Neuronal stem cell (in vitro differentiated cells): ENCODE measurements around the gene TMED5.
"Not testable (repeated sequence)": the region's sequence is repeated elsewhere in the genome, so short reads cannot be mapped to it uniquely, and the experiment has no call there.

Source experiments
- DNase-seq: peaks from one replicate; pipeline ENCODE4 v3.0.0-alpha.2; 2013; ENCODE audit warnings: low spot score
- H2AFZ ChIP-seq: one replicate; pipeline ENCODE4 v1.6.1; 2013; ENCODE audit warnings: mild to moderate bottlenecking, low read length, inconsistent platforms
- H2AK5ac ChIP-seq: 2 replicates; pipeline ENCODE4 v1.6.1; 2013; ENCODE audit warnings: low read depth, mild to moderate bottlenecking, inconsistent platforms, low read length, moderate library complexity, mixed read lengths
- H2BK120ac ChIP-seq: 2 replicates; pipeline ENCODE4 v1.6.1; 2013; ENCODE audit warnings: low read depth, mild to moderate bottlenecking, inconsistent platforms, low read length, moderate library complexity, mixed read lengths
- H2BK12ac ChIP-seq: one replicate; pipeline ENCODE4 v1.6.1; 2013; ENCODE audit warnings: low read length, inconsistent platforms
- H2BK15ac ChIP-seq: 2 replicates; pipeline ENCODE4 v1.6.1; 2013; ENCODE audit warnings: mild to moderate bottlenecking, low read length, inconsistent platforms, mixed read lengths
- H2BK5ac ChIP-seq: one replicate; pipeline ENCODE4 v1.6.1; 2013; ENCODE audit warnings: inconsistent platforms, mild to moderate bottlenecking, low read length, moderate library complexity
- H3K14ac ChIP-seq: one replicate; pipeline ENCODE4 v1.6.1; 2013; ENCODE audit warnings: low read length, inconsistent platforms
- H3K18ac ChIP-seq: 2 replicates; pipeline ENCODE4 v1.6.1; 2013; ENCODE audit warnings: low read length, inconsistent platforms
- H3K23ac ChIP-seq: 2 replicates; pipeline ENCODE4 v1.6.1; 2013; ENCODE audit warnings: low read depth, mild to moderate bottlenecking, mixed read lengths, low read length, inconsistent platforms; ENCODE audit not compliant: poor library complexity
- H3K27ac ChIP-seq: replicated peaks from 3 replicates; pipeline ENCODE4 v1.5.1; 2013; ENCODE audit warnings: low read length, inconsistent platforms
- H3K27me3 ChIP-seq, 3 experiments: 2 replicates each; pipeline ENCODE4 v1.6.1; 2013; ENCODE audit warnings: low read length in 3 of 3, mild to moderate bottlenecking in 2 of 3, inconsistent platforms in 1 of 3, low read depth in 1 of 3, mixed read lengths in 1 of 3, moderate library complexity in 1 of 3; ENCODE audit not compliant: control insufficient read depth in 3 of 3, insufficient read depth in 3 of 3
- H3K36me3 ChIP-seq, 2 donors: replicated peaks in 1 of 2; 2 replicates each; pipeline ENCODE4 v1.6.1; 2013; ENCODE audit warnings: low read length in 2 of 2; ENCODE audit not compliant: control insufficient read depth in 2 of 2, insufficient read depth in 2 of 2
- H3K4ac ChIP-seq: 2 replicates; pipeline ENCODE4 v1.6.1; 2013; ENCODE audit warnings: inconsistent platforms, mild to moderate bottlenecking, low read length, moderate library complexity
- H3K4me1 ChIP-seq, 2 donors: 1 replicate in 1 of 2; 2 replicates in 1 of 2; pipeline ENCODE4 v1.6.1; 2013; ENCODE audit warnings: low read length in 2 of 2, low read depth in 1 of 2; ENCODE audit not compliant: control insufficient read depth in 2 of 2, insufficient read depth in 1 of 2
- H3K4me2 ChIP-seq: one replicate; pipeline ENCODE4 v1.6.1; 2013; ENCODE audit warnings: mild to moderate bottlenecking, low read length, inconsistent platforms; ENCODE audit not compliant: insufficient read depth, poor library complexity, severe bottlenecking
- H3K4me3 ChIP-seq, 2 donors: 2 replicates each; pipeline ENCODE4 v1.5.1; 2013; ENCODE audit warnings: low read length in 2 of 2, mild to moderate bottlenecking in 2 of 2, inconsistent platforms in 1 of 2, moderate library complexity in 1 of 2
- H3K79me1 ChIP-seq: one replicate; pipeline ENCODE4 v1.6.1; 2013; ENCODE audit warnings: low read depth, mild to moderate bottlenecking, inconsistent platforms, low read length, moderate library complexity
- H3K9ac ChIP-seq: one replicate; pipeline ENCODE4 v1.6.1; 2013; ENCODE audit warnings: mild to moderate bottlenecking, low read depth, low read length, inconsistent platforms; ENCODE audit not compliant: poor library complexity
- H3K9me3 ChIP-seq, 2 donors: replicated peaks in 1 of 2; 2 replicates each; pipeline versions ENCODE3 to v1.6.1; 2013; ENCODE audit warnings: low read length in 2 of 2, mild to moderate bottlenecking in 2 of 2, inconsistent platforms in 1 of 2, low read depth in 1 of 2, mixed read lengths in 1 of 2, moderate library complexity in 1 of 2; ENCODE audit not compliant: control insufficient read depth in 2 of 2, insufficient read depth in 1 of 2
- H4K8ac ChIP-seq: one replicate; pipeline ENCODE4 v1.6.1; 2013; ENCODE audit warnings: low read depth, mild to moderate bottlenecking, inconsistent platforms, low read length, moderate library complexity
- H4K91ac ChIP-seq: one replicate; pipeline ENCODE4 v1.6.1; 2013; ENCODE audit warnings: low read length, low read depth, mild to moderate bottlenecking, inconsistent platforms; ENCODE audit not compliant: poor library complexity
- WGBS, 2 donors: extraction: QIAGEN DNeasy Blood & Tissue Kit; methylation state at CpG; one replicate each; pipeline ENCODE4 v1.1.7; 2013; ENCODE audit warnings: missing lambda C conversion rate in 2 of 2, mixed read lengths in 1 of 2; ENCODE audit not compliant: insufficient read length in 2 of 2, insufficient replicate concordance in 1 of 2; ENCODE audit errors: extremely low coverage in 2 of 2; 5-methylcytosine and 5-hydroxymethylcytosine counted together

The TMED5 gene

GRCh38 chr1:93172778-93173177 is 7.4 kb downstream of the TMED5 start:
- H2BK5ac ChIP-seq, result no peak overlapping the region
- WGBS, 2 donors, result no CpG with 5 or more reads among the region's 1 CpG
- H2AK5ac ChIP-seq, result no peak overlapping the region

DNA sequence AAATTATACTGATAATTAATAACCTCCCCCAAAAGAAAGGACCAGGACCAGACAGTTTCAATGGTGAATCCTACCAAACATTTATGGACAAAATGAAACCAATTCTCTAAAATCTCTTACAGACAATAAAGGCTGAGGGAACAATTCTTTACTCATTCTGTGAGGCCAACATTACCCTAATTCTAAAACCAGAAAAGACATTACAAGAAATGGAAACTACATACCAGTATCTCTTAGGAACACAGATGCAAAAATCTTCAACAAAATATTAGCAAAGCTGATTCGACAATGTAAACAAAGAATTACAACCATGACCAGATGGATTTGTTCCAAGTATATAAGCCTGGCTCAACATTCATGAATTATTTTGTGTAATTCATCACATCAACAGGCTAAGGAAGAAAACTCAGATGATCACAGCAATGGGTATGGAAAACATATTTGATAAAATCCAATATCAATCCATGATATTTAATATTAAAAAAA is 8.6 kb downstream of the TMED5 start:
- Histone ChIP-seq H2AK5ac (no peak overlapping the region), H4K91ac (no peak overlapping the region), H3K27ac (no peak overlapping the region), H3K27me3 (no peaks in the 10 kb centered on the region), H3K4me3 (no peak overlapping the region), H2BK5ac (no peak overlapping the region), H4K8ac (no peak overlapping the region), H3K4me1 (no peaks in the 10 kb centered on the region), H3K36me3 (peaks cover 0 to 23% of the 10 kb centered on the region in 2 donors), H3K79me1 (peaks cover 6% of the 10 kb centered on the region), H2BK12ac (no peak overlapping the region), H3K4ac (no peak overlapping the region), H3K9ac (no peak overlapping the region), H3K9me3 (peaks cover 0 to 4% of the 10 kb centered on the region in 2 donors), H3K14ac (no peak overlapping the region), H2BK15ac (no peak overlapping the region), H3K18ac (no peak overlapping the region), H3K4me2 (no peak overlapping the region), H2AFZ (no peak overlapping the region), H3K23ac (no peak overlapping the region), H2BK120ac (no peak overlapping the region)
- DNase-seq, result no peak
- WGBS, 2 donors, result no CpG with 5 or more reads among the region's 1 CpG

More at GRCh38 chr1:93172778-93173177, 7.4 kb downstream of the TMED5 start:
- H3K27me3 ChIP-seq, result no peaks in the 10 kb centered on the region
- H3K27ac ChIP-seq, result no peak overlapping the region
- no peak overlapping the region for H4K91ac ChIP-seq
- H2BK12ac ChIP-seq, result no peak overlapping the region
- H3K23ac ChIP-seq, result no peak overlapping the region
- H3K36me3 ChIP-seq, result peaks cover 0 to 30% of the 10 kb centered on the region in 2 donors
- no peak overlapping the region for H2BK120ac ChIP-seq
- H3K4me1 ChIP-seq, result peaks cover 0 to 2% of the 10 kb centered on the region in 2 donors
- H3K14ac ChIP-seq, result no peak overlapping the region
- no peak overlapping the region for H3K4me3 ChIP-seq
- H2AFZ ChIP-seq, result no peak overlapping the region
- no peak overlapping the region for H3K9ac ChIP-seq
- peaks cover 0 to 4% of the 10 kb centered on the region in 2 donors for H3K9me3 ChIP-seq
- H4K8ac ChIP-seq, result no peak overlapping the region
- no peak for DNase-seq
- H3K79me1 ChIP-seq, result peaks cover 8% of the 10 kb centered on the region
- no peak overlapping the region for H3K4me2 ChIP-seq
- H3K4ac ChIP-seq, result no peak overlapping the region
- H3K18ac ChIP-seq, result no peak overlapping the region
- no peak overlapping the region for H2BK15ac ChIP-seq

- not testable (repeated sequence) for H3K4me3 ChIP-seq, H4K91ac ChIP-seq, H2AK5ac ChIP-seq, H2BK12ac ChIP-seq, H4K8ac ChIP-seq, H3K27me3 ChIP-seq, H2BK120ac ChIP-seq, H3K14ac ChIP-seq, H3K79me1 ChIP-seq, H3K9ac ChIP-seq, H2BK5ac ChIP-seq, H2AFZ ChIP-seq, H3K4ac ChIP-seq, H2BK15ac ChIP-seq, H3K27ac ChIP-seq, H3K18ac ChIP-seq, H3K4me1 ChIP-seq, H3K9me3 ChIP-seq, H3K4me2 ChIP-seq, DNase-seq
- H3K23ac ChIP-seq, result peak overlapping the region; percentile 43
- no CpG with 5 or more reads among the region's 36 CpGs for WGBS, 2 donors
- peaks cover 0 to 12% of the 10 kb centered on the region in 2 donors for H3K36me3 ChIP-seq
Observed at GRCh38 chr1:93170141-93170678, 10.0 kb downstream of the TMED5 start.

DNA sequence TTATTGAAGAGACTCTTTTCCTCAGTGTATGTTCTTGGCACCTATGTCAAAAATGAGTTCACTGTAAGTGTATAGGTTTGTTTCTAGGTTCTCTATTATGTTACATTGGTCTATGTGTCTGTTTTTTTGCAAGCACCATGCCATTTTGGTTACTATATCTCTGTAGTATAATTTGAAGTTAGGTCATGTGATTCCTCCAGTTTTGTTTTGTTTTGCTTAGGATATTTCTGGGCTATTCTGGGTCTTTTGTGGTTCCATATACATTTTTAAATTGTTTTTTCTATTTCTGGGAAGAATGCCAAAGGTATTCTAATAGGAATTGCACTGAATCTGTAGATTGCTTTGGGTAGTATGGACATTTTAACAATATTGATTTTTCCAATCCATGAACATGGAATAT is 13.2 kb downstream of the TMED5 start:
- H2BK12ac ChIP-seq, result no peak overlapping the region
- no peaks in the 10 kb centered on the region for H3K4me1 ChIP-seq
- no peak overlapping the region for H3K9ac ChIP-seq
- H3K27ac ChIP-seq, result no peak overlapping the region
- H3K4me3 ChIP-seq, result no peak overlapping the region
- H3K27me3 ChIP-seq, result no peaks in the 10 kb centered on the region
- H3K36me3 ChIP-seq, result no peaks in the 10 kb centered on the region
- H4K8ac ChIP-seq, result no peak overlapping the region
- no peak overlapping the region for H3K18ac ChIP-seq
- no peaks in the 10 kb centered on the region for H3K9me3 ChIP-seq
- H3K4ac ChIP-seq, result no peak overlapping the region
- H2BK5ac ChIP-seq, result no peak overlapping the region
- H2BK120ac ChIP-seq, result no peak overlapping the region
- H2BK15ac ChIP-seq, result no peak overlapping the region
- no peak overlapping the region for H3K14ac ChIP-seq
- peaks cover 5% of the 10 kb centered on the region for H3K79me1 ChIP-seq
- no peak overlapping the region for H4K91ac ChIP-seq
- no peak for DNase-seq
- H3K23ac ChIP-seq, result no peak overlapping the region
- no peak overlapping the region for H3K4me2 ChIP-seq
- H2AFZ ChIP-seq, result no peak overlapping the region
- H2AK5ac ChIP-seq, result no peak overlapping the region
